Measurements from ENCODE around the gene PLOD3. TPM values are rescaled to one million over a fixed set of nuclear protein-coding genes. Genes with fewer than 3 reads are reported as not detected.
A peak's percentile ranks its signal among the peaks of the same experiment; 100 is the strongest.

Gene PLOD3
- total and polyA plus RNA-seq, 9 of the 15 experiments (the other 6 are each of a cell fraction or from before 2014, with no cell fraction given), result 2.8 to 101 (median 30.9) TPM

- TF ChIP-seq TEAD4 (IDR thresholded peaks at IDR 0.05; ENCODE audit: low read length) (0 out of 2 replicates have a peak, but pooled peaks have one; percentile 9), TEAD4 (CRISPR knock-in tag; IDR thresholded peaks at IDR 0.05; ENCODE audit: borderline replicate concordance) (no peak), ZBTB34 (CRISPR knock-in tag; IDR thresholded peaks at IDR 0.05) (no peak), PCBP2 (IDR thresholded peaks at IDR 0.05; ENCODE audit: low read depth, low read length, poor library complexity, severe bottlenecking) (no peak), DPF2 (IDR thresholded peaks at IDR 0.05) (peak; percentile 27; the same call in 1 of the 2 replicates), GABPB1 (CRISPR knock-in tag; IDR thresholded peaks at IDR 0.05) (0 out of 2 replicates have a peak, but pooled peaks have one; percentile 31), HIVEP1 (CRISPR knock-in tag; IDR thresholded peaks at IDR 0.05) (no peak), LCOR (CRISPR knock-in tag; IDR thresholded peaks at IDR 0.05) (peak; percentile 65), ETV1 (tag; conservative IDR thresholded peaks at IDR 0.05; ENCODE audit: low read depth) (peak; percentile 66; the same call in 1 of the 2 replicates), ELF1 (tag; IDR thresholded peaks at IDR 0.05) (peak; percentile 58), SP1 (CRISPR knock-in tag; IDR thresholded peaks at IDR 0.05) (peak; percentile 28; the same call in 1 of the 2 replicates), SETDB1 (IDR thresholded peaks at IDR 0.05; ENCODE audit: low read length) (no peak), NELFE (IDR thresholded peaks at IDR 0.05; ENCODE audit: insufficient read depth, insufficient read length) (no peak), NRF1 (conservative IDR thresholded peaks at IDR 0.05 in 1 of 2, IDR thresholded peaks at IDR 0.05 in 1 of 2) (peak; percentile 7 to 57; a peak in 2 of 4 replicates), SUPT5H (IDR thresholded peaks at IDR 0.05) (peak; percentile 42; the same call in 1 of the 2 replicates)
Observed at GRCh38 chr7:101173752-101174244, 43.6 kb downstream of the PLOD3 start (continued).

Measured in K562 (cell line).